HG03571 (cell line): ENCODE results near the gene ATP11A.

Experiments used
- ATAC-seq: cut with Tn5 transposase; IDR thresholded peaks from one replicate; pipeline ENCODE4 v1.9.1; 2021; ENCODE audit not compliant: unreplicated experiment

Gene ATP11A

DNA sequence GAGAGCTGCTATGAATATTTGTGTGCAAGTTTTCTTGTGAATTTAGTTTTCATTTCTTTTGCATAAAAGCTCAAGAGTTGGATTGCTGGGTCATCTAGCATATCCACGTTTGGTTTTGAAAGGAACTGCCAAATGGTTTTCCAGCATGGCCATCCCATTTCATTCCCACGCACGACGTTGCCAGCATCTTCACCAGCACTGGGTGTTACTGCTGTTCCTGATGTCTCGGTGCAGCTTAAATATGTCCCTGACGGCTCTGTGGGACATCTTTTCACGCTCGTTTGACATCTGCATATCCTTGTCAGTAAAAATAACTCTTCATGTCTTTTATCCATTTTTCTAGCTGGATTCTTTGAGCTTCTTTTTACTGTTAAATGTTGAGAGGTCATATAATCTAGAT, 123.7 kb downstream of the ATP11A start:
- no peak for ATAC-seq

GRCh38 chr13:112814905-112815585, 125.2 kb downstream of the ATP11A start:
- ATAC-seq: no peak

- no peak for ATAC-seq
Measured at GRCh38 chr13:112815871-112816270, 126.0 kb downstream of the ATP11A start.

- no peak for ATAC-seq
Measured at GRCh38 chr13:112818040-112818697, 128.3 kb downstream of the ATP11A start.

DNA sequence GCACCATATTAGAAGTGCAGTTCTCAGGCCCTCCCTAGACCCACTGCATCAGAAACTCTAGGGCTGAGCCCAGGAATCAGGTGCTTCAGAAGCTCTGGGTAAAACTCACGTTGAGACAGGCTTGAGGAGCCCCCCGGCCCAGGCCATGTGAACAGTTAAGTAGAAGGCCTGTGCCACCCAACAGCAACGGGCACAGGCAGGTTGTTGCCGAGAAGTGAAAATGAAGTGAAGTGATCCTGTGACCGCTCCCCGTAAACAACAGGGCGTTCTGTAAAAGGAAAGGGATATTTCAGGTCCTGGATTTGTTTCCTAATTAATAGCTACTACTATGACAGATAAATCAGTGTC, 128.8 kb downstream of the ATP11A start:
- ATAC-seq: no peak

DNA sequence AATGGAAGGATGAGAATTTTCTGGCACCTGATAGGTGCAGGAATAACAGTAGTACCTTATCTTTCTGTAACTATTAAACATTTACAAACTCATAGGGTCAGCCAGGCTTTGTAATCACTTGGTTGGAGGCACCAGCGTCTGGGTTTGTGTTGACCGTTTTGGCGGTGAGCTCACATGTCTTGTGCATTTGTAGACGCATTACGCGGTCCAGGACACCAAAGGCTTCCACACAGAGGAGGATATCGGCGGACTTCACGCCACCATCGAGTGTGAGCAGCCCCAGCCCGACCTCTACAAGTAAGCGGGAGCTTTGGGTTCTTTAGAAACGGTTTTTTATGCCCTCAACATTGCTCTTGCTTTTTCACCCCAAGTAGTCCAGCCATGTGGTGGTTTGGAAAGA, 129.3 kb downstream of the ATP11A start:
- no peak for ATAC-seq

DNA sequence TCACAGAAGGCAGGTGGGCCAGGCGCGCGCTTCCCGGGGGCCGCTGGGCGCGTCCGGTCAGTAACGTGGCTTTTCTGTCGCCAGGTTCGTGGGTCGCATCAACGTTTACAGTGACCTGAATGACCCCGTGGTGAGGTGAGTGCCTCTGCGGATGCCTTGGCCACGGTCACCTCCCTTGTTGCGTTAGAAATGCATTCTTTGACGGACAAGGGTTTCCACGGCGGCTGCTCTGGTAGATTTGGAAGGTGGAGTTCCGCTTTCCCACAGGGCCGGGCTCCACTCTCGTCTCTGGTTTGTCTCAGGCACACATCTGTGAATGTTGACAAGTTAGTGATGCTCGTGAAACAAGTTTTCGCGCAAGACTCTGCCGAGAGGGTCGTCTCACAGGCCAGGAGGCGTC, 130.0 kb downstream of the ATP11A start:
- ATAC-seq: no peak

DNA sequence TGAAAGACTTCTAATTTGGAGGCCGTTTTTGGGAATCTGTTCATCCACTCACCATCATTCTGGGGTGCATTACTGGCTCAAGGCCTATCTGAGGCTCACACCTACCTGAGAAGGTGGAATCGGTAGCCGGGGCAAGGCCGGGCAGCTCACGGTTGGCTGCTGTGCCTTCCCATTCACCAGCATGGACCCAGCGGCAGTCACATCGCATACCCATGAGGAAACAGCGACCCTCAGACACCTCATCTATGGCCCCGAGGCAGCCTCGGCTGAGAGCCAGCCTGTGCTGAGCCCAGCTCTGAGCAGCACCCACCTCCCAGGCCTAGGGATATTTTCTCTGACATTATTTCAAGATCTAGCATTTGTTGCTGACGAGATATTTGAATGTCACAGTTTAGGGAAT, 130.5 kb downstream of the ATP11A start:
- no peak for ATAC-seq

- ATAC-seq: no peak
Measured at GRCh38 chr13:112821340-112822055, 131.7 kb downstream of the ATP11A start.

DNA sequence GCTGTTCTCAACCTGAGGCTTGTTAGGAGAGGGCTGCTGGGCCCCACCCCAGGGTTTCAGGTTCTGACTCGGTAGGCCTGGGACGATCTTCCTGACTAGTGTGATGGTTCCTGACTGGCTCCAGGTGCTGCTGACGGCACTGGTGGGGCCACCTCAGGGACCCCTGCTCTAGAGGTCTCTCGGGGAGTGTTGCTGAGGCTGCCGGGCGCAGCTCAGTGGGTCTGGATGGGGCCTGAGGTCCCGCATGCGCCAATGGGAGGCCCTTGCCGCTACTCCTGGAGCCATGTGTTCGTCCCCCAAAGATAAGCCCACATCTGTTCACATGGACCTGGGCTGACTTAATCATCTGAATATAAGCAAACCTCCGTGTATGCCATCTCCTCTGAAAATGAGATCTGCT, 133.0 kb downstream of the ATP11A start:
- ATAC-seq: no peak

GRCh38 chr13:112824429-112824828, 134.6 kb downstream of the ATP11A start:
- no peak for ATAC-seq

DNA sequence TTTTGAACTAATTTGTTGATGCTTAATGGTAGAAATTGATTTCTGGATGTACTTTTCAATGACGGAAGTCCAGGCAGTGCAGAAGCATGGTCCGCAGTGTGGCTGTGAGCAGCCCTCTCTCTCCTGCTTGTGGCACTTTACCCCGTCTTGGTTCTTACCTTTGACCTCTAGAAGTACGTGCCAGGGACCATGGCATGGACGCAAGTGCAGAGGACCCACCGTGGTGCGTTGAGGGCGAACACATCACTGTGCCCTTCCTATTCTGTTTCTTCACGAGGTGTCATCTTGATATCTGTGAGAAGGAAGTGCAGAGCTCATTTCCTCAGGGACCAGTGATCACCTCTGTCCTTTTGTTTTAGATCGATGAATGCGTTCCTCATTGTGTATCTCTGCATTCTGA, 135.2 kb downstream of the ATP11A start:
- no peak for ATAC-seq

- ATAC-seq: no peak
Measured at GRCh38 chr13:112825875-112826274, 136.0 kb downstream of the ATP11A start.

- ATAC-seq: no peak
Measured at GRCh38 chr13:112826565-112826964, 136.7 kb downstream of the ATP11A start.

DNA sequence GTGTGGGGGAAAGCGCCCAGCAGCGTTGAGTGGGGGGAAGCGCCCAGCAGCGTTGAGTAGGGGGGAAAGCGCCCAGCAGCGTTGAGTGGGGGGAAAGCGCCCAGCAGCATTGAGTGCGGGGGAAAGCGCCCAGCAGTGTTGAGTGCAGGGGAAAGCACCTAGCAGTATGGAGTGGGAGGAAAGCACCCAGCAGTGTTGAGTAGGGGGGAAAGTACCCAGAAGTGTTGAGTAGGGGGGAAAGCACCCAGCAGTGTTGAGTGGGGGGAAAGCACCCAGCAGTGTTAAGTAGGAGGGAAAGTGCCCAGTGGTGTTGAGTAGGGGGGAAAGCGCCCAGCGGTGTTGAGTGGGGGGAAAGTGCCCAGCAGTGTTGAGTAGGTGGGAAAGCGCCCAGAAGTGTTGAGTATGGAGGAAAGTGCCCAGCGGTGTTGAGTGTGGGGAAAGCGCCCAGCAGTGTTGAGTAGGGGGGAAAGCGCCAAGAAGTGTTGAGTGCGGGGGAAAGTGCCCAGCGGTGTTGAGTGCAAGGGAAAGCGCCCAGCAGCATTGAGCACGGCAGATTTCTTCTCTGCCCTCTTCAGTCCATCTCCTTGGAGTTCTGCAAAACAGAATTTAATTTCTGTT, 138.4 kb downstream of the ATP11A start:
- ATAC-seq: no peak

DNA sequence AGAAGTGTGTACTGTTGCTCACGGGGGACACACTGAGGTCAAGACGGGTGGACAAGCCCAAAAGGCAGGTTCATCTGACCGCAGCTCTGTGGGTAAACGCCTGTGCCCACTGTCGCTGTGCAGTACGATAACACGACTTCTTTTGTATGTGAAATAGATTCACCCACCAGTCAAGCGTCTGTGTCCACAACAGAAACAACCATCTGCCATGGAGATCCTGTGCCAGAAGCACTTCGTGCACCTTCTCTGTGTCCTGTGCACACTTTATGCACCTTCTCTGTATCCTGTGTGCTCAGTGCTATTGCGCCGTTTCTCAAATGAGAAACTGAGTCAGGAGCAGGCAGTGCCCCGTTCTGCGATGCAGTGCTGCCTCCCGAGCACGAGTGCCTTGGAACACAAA, 138.9 kb downstream of the ATP11A start:
- no peak for ATAC-seq

DNA sequence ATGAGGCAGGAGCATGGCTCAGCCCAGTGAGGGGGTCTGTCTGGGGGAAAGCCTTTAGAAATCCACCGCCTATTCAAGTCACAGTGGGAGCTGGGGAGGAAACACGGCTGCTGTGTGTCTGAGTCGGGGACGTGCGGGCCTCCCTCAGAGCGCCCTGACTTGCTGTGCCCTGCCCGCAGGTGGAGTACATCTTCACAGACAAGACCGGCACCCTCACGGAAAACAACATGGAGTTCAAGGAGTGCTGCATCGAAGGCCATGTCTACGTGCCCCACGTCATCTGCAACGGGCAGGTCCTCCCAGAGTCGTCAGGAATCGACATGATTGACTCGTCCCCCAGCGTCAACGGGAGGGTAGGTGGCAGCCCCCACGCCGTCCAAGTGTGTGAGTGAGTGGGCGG, 141.4 kb downstream of the ATP11A start:
- no peak for ATAC-seq

- no peak for ATAC-seq
Measured at GRCh38 chr13:112831801-112832200, 142.0 kb downstream of the ATP11A start.

DNA sequence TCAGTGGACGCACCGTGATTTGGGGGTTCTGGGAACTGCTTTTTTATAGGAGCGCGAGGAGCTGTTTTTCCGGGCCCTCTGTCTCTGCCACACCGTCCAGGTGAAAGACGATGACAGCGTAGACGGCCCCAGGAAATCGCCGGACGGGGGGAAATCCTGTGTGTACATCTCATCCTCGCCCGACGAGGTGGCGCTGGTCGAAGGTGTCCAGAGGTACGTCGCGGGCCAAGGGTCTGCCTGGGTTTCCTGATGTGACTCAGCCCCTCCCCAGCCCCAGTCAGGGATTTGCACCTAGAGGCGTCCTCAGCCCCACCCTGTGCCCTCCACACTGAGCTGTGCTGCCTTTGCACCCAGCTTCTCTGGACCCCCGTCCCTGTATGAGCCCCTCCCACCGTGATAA, 143.0 kb downstream of the ATP11A start:
- ATAC-seq: no peak

GRCh38 chr13:112833551-112834257, 143.9 kb downstream of the ATP11A start:
- ATAC-seq: no peak

DNA sequence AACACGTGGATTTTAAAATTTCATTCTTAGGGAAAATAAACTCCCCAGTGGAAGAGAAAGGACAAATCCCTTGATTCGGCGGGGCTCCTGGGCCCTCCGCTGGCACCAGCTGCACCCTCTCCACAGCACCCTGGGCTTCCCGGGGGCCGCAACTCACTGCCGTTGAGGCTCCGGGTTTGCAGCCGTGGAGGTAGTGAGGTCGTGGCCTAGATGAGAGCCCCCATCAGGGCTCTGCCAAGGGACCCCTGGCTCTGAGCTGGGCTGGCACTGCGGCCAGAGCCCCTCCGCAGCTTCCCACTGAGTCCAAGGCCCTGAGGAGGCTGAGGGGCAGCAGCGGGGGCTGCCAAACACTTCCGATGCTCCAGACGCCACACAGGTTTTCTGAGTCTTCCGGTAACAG, 145.5 kb downstream of the ATP11A start:
- ATAC-seq: no peak
